Chondrocyte (in vitro differentiated cells): ENCODE data around the gene FURIN. TPM values are rescaled to one million over a fixed set of nuclear protein-coding genes. Genes with fewer than 3 reads are reported as not detected.

ENCODE experiments used
- DNase-seq: peaks from one replicate; pipeline ENCODE4 v3.0.0; 2021; ENCODE audit warnings: mixed read lengths, low spot score
- H3K27ac Mint-ChIP-seq: one replicate; pipeline ENCODE4 v1.8.0; 2021; ENCODE audit warnings: mild to moderate bottlenecking, moderate library complexity, mixed read lengths; ENCODE audit not compliant: unreplicated experiment
- H3K27me3 Mint-ChIP-seq: 2 replicates; pipeline ENCODE4 v1.8.0; 2021; ENCODE audit warnings: low read depth, mixed read lengths
- H3K36me3 Mint-ChIP-seq: 2 replicates; pipeline ENCODE4 v1.8.0; 2021; ENCODE audit warnings: low read depth, mixed read lengths
- H3K4me1 Mint-ChIP-seq: 2 replicates; pipeline ENCODE4 v1.8.0; 2021; ENCODE audit warnings: low read depth, mild to moderate bottlenecking, mixed read lengths
- H3K4me3 Mint-ChIP-seq: one replicate; pipeline ENCODE4 v1.8.0; 2021; ENCODE audit warnings: mild to moderate bottlenecking, moderate library complexity, mixed read lengths; ENCODE audit not compliant: unreplicated experiment
- H3K9me3 Mint-ChIP-seq: 2 replicates; pipeline ENCODE4 v1.8.0; 2021; ENCODE audit warnings: low read depth, mixed read lengths
- CTCF ChIP-seq: fragments of 200-600 bp; sonication (generic); IDR thresholded peaks from 2 replicates; pipeline ENCODE4 v1.5.0; 2021; ENCODE audit warnings: antibody characterized with exemption, mild to moderate bottlenecking, moderate library complexity
- total RNA-seq: library from RNA; stranded (reverse); gene quantifications from 3 replicates; pipeline ENCODE4 v1.2.1, GENCODE V29; 2021

FURIN gene
- total RNA-seq, 1 donor from 2014 or later: 66.2 TPM

DNA sequence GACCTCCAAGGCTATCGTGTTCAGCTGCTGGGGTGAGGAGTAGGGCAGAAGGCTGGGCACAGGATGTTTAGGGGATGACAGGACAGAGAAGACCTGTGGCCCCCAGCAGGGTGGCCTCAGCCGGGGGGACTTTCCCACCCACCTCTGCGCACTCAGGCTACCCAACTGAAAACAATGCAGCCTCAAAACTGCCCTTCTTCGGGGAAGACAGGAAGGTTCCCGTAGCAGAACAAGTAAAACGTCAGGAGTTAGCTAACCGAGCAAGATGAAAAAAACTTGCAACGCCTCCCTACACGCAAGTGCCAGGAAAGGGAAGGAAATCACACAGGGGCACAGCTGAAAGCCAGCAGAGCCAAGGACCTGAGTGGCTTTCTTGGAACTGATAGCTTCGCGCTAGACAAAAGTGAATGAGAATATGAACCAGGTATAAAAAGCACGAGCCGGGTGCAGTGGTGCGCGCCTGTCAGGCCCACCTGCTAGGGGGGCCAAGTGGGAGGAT is 38.4 kb upstream of the FURIN start:
- H3K36me3 Mint-ChIP-seq: no peaks in the 10 kb centered on the region
- H3K4me1 Mint-ChIP-seq: peaks cover 4% of the 10 kb centered on the region
- DNase-seq: no peak
- H3K9me3 Mint-ChIP-seq: no peaks in the 10 kb centered on the region
- no peak for TF ChIP-seq CTCF
- no peak overlapping the region for H3K4me3 Mint-ChIP-seq
- H3K27ac Mint-ChIP-seq: no peak overlapping the region
- peaks cover 6% of the 10 kb centered on the region for H3K27me3 Mint-ChIP-seq

DNA sequence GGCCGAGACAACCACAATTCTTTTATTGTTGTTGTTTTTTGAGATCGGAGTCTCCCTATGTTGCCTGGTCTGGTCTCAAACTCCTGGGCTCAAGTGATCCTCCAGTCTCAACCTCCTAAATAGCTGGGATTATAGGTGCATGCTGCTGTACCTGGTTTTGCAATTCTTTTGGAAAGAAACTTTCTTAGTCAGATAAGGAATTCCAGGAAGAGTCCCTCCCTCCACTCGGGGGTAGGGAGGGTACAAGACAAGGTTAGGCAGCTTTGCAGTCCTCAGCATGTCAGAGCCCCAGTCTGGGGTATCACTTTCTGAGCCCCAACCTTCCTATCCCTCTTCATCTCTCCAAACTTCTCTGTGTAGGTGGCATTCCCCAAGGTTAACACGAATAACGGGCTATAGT is 33.8 kb upstream of the FURIN start:
- no peak for TF ChIP-seq CTCF

DNA sequence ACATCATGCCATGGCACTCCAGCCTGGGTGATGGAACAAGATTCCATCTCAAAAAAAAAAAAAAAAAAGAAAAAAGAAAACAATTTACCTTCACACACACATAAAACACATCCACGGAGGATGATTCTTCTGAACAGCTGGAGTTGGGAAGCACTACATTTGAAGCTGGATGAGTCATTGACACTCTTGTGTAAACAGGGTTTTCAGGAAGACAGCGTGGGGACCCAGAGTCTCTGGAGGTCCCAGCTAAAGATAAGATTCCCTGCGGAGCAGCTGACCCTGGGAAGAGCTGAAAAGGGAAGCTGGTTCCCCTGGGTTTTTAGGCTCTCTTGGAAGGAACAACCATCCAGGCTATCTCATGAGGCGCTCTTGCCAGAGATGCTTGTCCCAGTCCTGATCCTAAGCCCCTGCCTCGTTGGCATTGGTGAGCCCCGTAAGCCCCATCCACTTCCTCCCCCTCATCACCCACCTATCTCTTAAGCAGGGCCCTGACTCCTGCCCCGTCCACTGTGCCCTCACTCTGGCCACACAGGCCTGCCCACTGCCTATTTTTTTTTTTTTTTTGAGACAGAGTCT is 32.0 kb upstream of the FURIN start:
- no peak for TF ChIP-seq CTCF
- Mint-ChIP-seq H3K9me3 (no peaks in the 10 kb centered on the region), H3K4me3 (no peak overlapping the region), H3K4me1 (peaks cover 6% of the 10 kb centered on the region), H3K27me3 (peaks cover 2% of the 10 kb centered on the region), H3K27ac (no peak overlapping the region), H3K36me3 (no peaks in the 10 kb centered on the region)
- no peak for DNase-seq

More for the DNA sequence above, 33.8 kb upstream of the FURIN start:
- Mint-ChIP-seq H3K4me3 (no peak overlapping the region), H3K27ac (no peak overlapping the region), H3K4me1 (peaks cover 10% of the 10 kb centered on the region), H3K36me3 (no peaks in the 10 kb centered on the region), H3K27me3 (peaks cover 5% of the 10 kb centered on the region), H3K9me3 (no peaks in the 10 kb centered on the region)
- no peak for DNase-seq

DNA sequence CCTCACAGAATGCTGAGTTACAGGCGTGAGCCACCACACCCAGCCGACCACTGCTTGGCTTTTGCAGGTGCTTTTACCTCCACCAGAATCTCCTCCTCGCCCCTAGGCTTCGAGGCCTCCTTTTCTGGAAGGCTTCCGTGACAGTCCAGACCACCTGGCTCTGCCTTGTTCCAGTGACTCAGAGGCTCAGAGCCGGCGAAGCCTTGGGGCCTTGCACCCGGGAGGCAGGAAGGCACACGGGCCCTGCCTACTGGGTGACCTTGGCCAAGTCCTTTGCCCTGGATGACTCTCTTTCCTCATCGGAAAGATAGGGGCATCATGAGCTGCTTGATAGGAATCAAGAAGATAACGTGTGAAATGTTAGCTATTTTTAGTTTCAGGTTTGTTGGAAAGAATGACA is 31.3 kb upstream of the FURIN start:
- no peak for TF ChIP-seq CTCF
- peaks cover 6% of the 10 kb centered on the region for H3K4me1 Mint-ChIP-seq
- no peak for DNase-seq
- H3K4me3 Mint-ChIP-seq: no peak overlapping the region
- H3K27ac Mint-ChIP-seq: no peak overlapping the region
- H3K27me3 Mint-ChIP-seq: peaks cover 2% of the 10 kb centered on the region
- no peaks in the 10 kb centered on the region for H3K36me3 Mint-ChIP-seq
- H3K9me3 Mint-ChIP-seq: no peaks in the 10 kb centered on the region

DNA sequence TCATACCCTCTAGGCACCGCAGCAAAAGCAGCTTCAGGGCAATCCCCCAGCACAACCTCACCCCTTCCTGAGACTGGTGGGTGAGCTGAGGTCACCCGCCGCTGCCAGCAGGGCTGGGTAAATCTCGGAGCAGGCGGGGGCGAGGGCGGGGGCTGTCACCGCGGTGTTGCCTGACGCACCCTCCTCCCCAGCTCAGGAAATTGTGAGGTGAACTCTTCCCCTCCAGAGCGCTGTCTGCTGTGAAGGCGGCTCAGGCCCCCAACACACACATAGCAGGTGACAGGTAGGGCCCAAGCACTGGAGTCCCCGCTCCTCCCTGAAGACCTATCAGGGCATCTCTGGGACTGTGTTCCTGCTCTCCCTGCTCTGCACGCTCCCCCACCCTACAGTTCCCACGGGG is 30.2 kb upstream of the FURIN start:
- no peak overlapping the region for H3K4me3 Mint-ChIP-seq
- no peaks in the 10 kb centered on the region for H3K9me3 Mint-ChIP-seq
- no peaks in the 10 kb centered on the region for H3K36me3 Mint-ChIP-seq
- TF ChIP-seq CTCF: no peak
- H3K27me3 Mint-ChIP-seq: peaks cover 2% of the 10 kb centered on the region
- no peak overlapping the region for H3K27ac Mint-ChIP-seq
- peaks cover 6% of the 10 kb centered on the region for H3K4me1 Mint-ChIP-seq
- DNase-seq: no peak
